GM23338 (cell line): Measurements from ENCODE around the gene ADCK2. TPM values are rescaled to one million over a fixed set of nuclear protein-coding genes. Genes with fewer than 3 reads are reported as not detected.
"Not testable (repeated sequence)": the region's sequence is repeated elsewhere in the genome, so short reads cannot be mapped to it uniquely, and the experiment has no call there.

ENCODE experiments used
- ATAC-seq: fragments of 200-7000 bp; cut with Tn5 transposase; 3 replicates; pipeline ENCODE4 v1.9.1; 2020
- DNase-seq: peaks from one replicate; pipeline ENCODE4 v3.0.0-alpha.2; 2015; ENCODE audit warnings: low spot score
- H2AFZ ChIP-seq: fragments of 200-600 bp; sonication (generic); 2 replicates; pipeline ENCODE4 v1.8.0; 2016; ENCODE audit warnings: antibody characterized with exemption, mild to moderate bottlenecking, moderate library complexity
- H3F3A ChIP-seq: fragments of 200-600 bp; sonication (generic); replicated peaks from 2 replicates; pipeline ENCODE4 v1.8.0; 2017; ENCODE audit warnings: antibody characterized with exemption, mixed run types, low read depth
- H3K27ac ChIP-seq: fragments of 200-600 bp; sonication (generic); 2 replicates; pipeline ENCODE4 v1.6.1; 2016; ENCODE audit warnings: low read depth
- H3K27me3 ChIP-seq: fragments of 200-600 bp; sonication (generic); 2 replicates; pipeline ENCODE4 v1.8.0; 2016; ENCODE audit warnings: mild to moderate bottlenecking, mixed run types, moderate library complexity; ENCODE audit not compliant: insufficient read depth
- H3K36me3 ChIP-seq: fragments of 200-600 bp; sonication (generic); 2 replicates; pipeline ENCODE4 v1.8.0; 2016; ENCODE audit warnings: mild to moderate bottlenecking; ENCODE audit not compliant: insufficient read depth
- H3K4me1 ChIP-seq: fragments of 200-600 bp; sonication (generic); 2 replicates; pipeline ENCODE4 v1.8.0; 2016; ENCODE audit warnings: mild to moderate bottlenecking, moderate library complexity; ENCODE audit not compliant: insufficient read depth
- H3K4me2 ChIP-seq: fragments of 200-600 bp; sonication (generic); 2 replicates; pipeline ENCODE4 v1.7.1; 2017; ENCODE audit warnings: mixed run types
- H3K4me3 ChIP-seq: fragments of 200-600 bp; sonication (generic); 2 replicates; pipeline ENCODE4 v1.6.1; 2016; ENCODE audit warnings: mixed run types
- H3K79me2 ChIP-seq: fragments of 200-600 bp; sonication (generic); replicated peaks from 2 replicates; pipeline ENCODE4 v1.8.0; 2017; ENCODE audit warnings: mild to moderate bottlenecking; ENCODE audit not compliant: insufficient read depth
- H3K9me2 ChIP-seq: fragments of 200-600 bp; sonication (generic); 2 replicates; pipeline ENCODE4 v1.8.0; 2017; ENCODE audit not compliant: insufficient read depth
- H4K20me1 ChIP-seq: fragments of 200-600 bp; sonication (generic); replicated peaks from 2 replicates; pipeline ENCODE4 v1.8.0; 2017; ENCODE audit warnings: mild to moderate bottlenecking; ENCODE audit not compliant: insufficient read depth
- H3K27ac Mint-ChIP-seq: 2 replicates; pipeline ENCODE4 v1.8.0; 2020; ENCODE audit warnings: inconsistent platforms, mild to moderate bottlenecking, moderate library complexity, mixed read lengths
- H3K27me3 Mint-ChIP-seq: 3 replicates; pipeline ENCODE4 v1.8.0; 2022; ENCODE audit warnings: low read depth, mild to moderate bottlenecking, moderate library complexity, mixed read lengths, inconsistent platforms; ENCODE audit not compliant: insufficient read depth, poor library complexity
- H3K36me3 Mint-ChIP-seq: 3 replicates; pipeline ENCODE4 v1.8.0; 2021; ENCODE audit warnings: low read depth, mild to moderate bottlenecking, inconsistent platforms, moderate library complexity, mixed read lengths
- H3K4me1 Mint-ChIP-seq: 3 replicates; pipeline ENCODE4 v1.8.0; 2020; ENCODE audit warnings: mild to moderate bottlenecking, inconsistent platforms, mixed read lengths
- H3K4me3 Mint-ChIP-seq: 3 replicates; pipeline ENCODE4 v1.8.0; 2021; ENCODE audit warnings: moderate library complexity, mild to moderate bottlenecking, inconsistent platforms, mixed read lengths
- H3K9me3 Mint-ChIP-seq: 3 replicates; pipeline ENCODE4 v1.8.0; 2020; ENCODE audit warnings: moderate library complexity, mild to moderate bottlenecking, inconsistent platforms, mixed read lengths
- CTCF ChIP-seq, 2 experiments: fragments of 200-600 bp in 1 of 2; sonication (generic) in 1 of 2; conservative IDR thresholded peaks; 2 replicates each; pipeline versions ENCODE4 v1.5.1 to v1.6.1; 2016 to 2017; ENCODE audit warnings: antibody characterized with exemption in 2 of 2, low read depth in 2 of 2, mild to moderate bottlenecking in 2 of 2, moderate library complexity in 1 of 2
- JUNB ChIP-seq: IDR thresholded peaks from one replicate; pipeline ENCODE4 v1.6.1; 2016; ENCODE audit warnings: antibody characterized with exemption; ENCODE audit not compliant: unreplicated experiment
- REST ChIP-seq: IDR thresholded peaks from one replicate; pipeline ENCODE4 v1.6.1; 2018; ENCODE audit warnings: antibody characterized with exemption; ENCODE audit not compliant: unreplicated experiment
- STAT1 ChIP-seq: IDR thresholded peaks from one replicate; pipeline ENCODE4 v1.6.1; 2016; ENCODE audit warnings: antibody characterized with exemption; ENCODE audit not compliant: unreplicated experiment
- ZNF331 ChIP-seq: fragments of 250-450 bp; sonication (Bioruptor Pico); IDR thresholded peaks from 2 replicates; pipeline ENCODE4 v1.5.0; 2020; ENCODE audit warnings: low read depth, mild to moderate bottlenecking, moderate library complexity
- ZNF462 ChIP-seq: fragments of 250-450 bp; sonication (Bioruptor Pico); IDR thresholded peaks from 2 replicates; pipeline ENCODE4 v1.5.0; 2020; ENCODE audit warnings: mild to moderate bottlenecking, moderate library complexity
- polyA plus RNA-seq: library from polyadenylated mRNA; unstranded; fragments of >200 nt; fragmentation: Nextera tagmentation; extraction: Ambion mirVana; gene quantifications from 2 replicates; pipeline ENCODE4 v1.2.1, GENCODE V29; 2016
- total RNA-seq: library from RNA; depleted of rRNA; stranded (reverse); fragments of >200 nt; shearing (Covaris generic); gene quantifications from 2 replicates; pipeline ENCODE4 v1.2.3, GENCODE V29; 2014

ADCK2 gene
- total and polyA plus RNA-seq, 2 experiments from 2014 or later = 4.7 to 14.4 TPM

- no peak for TF ChIP-seq ZNF462 (CRISPR knock-in tag)
- no peak for TF ChIP-seq CTCF (conservative IDR thresholded peaks at IDR 0.05; ENCODE audit: low read depth in 2 of 2)
- no peak for TF ChIP-seq REST
- no peak for TF ChIP-seq JUNB
- TF ChIP-seq STAT1 = no peak
- TF ChIP-seq ZNF331 (CRISPR knock-in tag) = no peak
Measured at GRCh38 chr7:140643416-140643815, 29.3 kb upstream of the ADCK2 start (continued).

- not testable (repeated sequence) for H3K4me3 Mint-ChIP-seq, H3K9me3 Mint-ChIP-seq, H3K4me2 ChIP-seq, DNase-seq, H3K27ac ChIP-seq, H3K36me3 ChIP-seq, H3K79me2 ChIP-seq, ATAC-seq, H3K36me3 Mint-ChIP-seq, H4K20me1 ChIP-seq, H3K9me2 ChIP-seq, H3F3A ChIP-seq, H3K4me3 ChIP-seq, H2AFZ ChIP-seq, H3K27ac Mint-ChIP-seq
- Histone ChIP-seq H3K27me3 (peaks cover 29% of the 10 kb centered on the region), H3K4me1 (peaks cover 11% of the 10 kb centered on the region; the same call in 1 of the 2 replicates)
- H3K27me3 Mint-ChIP-seq = peaks cover 29% of the 10 kb centered on the region
- H3K4me1 Mint-ChIP-seq = peaks cover 18% of the 10 kb centered on the region
Measured at GRCh38 chr7:140644761-140645160, 28.0 kb upstream of the ADCK2 start.
